ENCODE results near the gene ZNF652.

- TF ChIP-seq CTCF (IDR thresholded peaks at IDR 0.05; ENCODE audit: insufficient read depth, low read length, poor library complexity, severe bottlenecking) (no peak), EZH2phosphoT487 (conservative IDR thresholded peaks at IDR 0.05; ENCODE audit: low read length) (no peak)
These were observed 24.2 kb downstream of the ZNF652 start for GRCh38 chr17:49337884-49338283.
